T-helper 2 cell treated with Interferon-gamma antibody and Interleukin-4, amounts not matched to agents 5 μg/mL and 100 μg/mL, for 36 hours (primary cell): Measurements from ENCODE around the gene RAB39A.
"Not testable (repeated sequence)": the region's sequence is repeated elsewhere in the genome, so short reads cannot be mapped to it uniquely, and the experiment has no call there.

Experiments used
- DNase-seq: peaks from one replicate; pipeline ENCODE4 v3.0.0; 2021; ENCODE audit warnings: low spot score
- H3K27ac Mint-ChIP-seq: one replicate; pipeline ENCODE4 v1.8.0; 2021; ENCODE audit warnings: mild to moderate bottlenecking, mixed read lengths
- H3K27me3 Mint-ChIP-seq: one replicate; pipeline ENCODE4 v1.8.0; 2021; ENCODE audit warnings: low read depth, mixed read lengths
- H3K36me3 Mint-ChIP-seq: one replicate; pipeline ENCODE4 v1.8.0; 2021; ENCODE audit warnings: low read depth, mixed read lengths
- H3K4me1 Mint-ChIP-seq: one replicate; pipeline ENCODE4 v1.8.0; 2021; ENCODE audit warnings: low read depth, mixed read lengths
- H3K4me3 Mint-ChIP-seq: one replicate; pipeline ENCODE4 v1.8.0; 2022; ENCODE audit warnings: mild to moderate bottlenecking, moderate library complexity, mixed read lengths
- H3K9me3 Mint-ChIP-seq: one replicate; pipeline ENCODE4 v1.8.0; 2021; ENCODE audit warnings: mixed read lengths

The RAB39A gene, protein sequence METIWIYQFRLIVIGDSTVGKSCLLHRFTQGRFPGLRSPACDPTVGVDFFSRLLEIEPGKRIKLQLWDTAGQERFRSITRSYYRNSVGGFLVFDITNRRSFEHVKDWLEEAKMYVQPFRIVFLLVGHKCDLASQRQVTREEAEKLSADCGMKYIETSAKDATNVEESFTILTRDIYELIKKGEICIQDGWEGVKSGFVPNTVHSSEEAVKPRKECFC

DNA sequence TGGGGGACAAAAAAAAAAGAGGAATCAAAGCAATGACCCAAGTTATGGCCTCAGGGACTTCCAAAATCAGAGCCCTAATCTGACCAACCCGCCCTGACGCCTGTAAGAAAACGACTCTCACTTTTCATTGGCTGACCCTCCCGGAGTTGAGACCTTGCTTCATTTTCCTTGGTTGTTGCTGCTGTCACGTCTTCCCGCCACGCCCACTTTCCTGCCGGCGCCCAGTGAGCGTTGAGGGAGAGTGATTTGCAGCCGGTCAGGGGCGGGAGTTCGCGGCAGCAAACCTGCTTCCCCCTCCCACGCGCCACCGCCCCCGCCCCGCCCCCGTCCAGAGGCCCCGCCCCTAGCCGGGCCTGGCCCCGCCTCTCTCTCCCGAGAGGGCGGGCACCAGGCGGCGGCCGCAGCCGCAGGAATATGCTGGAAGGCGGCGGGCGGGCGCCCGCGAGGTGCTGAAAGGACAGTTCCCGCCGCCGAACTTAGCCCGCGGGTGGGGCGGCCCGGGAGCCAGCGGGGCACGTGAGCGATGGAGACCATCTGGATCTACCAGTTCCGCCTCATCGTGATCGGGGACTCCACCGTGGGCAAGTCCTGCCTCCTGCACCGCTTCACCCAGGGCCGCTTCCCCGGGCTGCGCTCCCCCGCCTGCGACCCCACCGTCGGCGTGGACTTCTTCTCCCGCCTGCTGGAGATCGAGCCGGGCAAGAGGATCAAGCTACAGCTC lies at the start of gene RAB39A:
TSS of gene RAB39A (plus strand) at position 403 of the 721 bp plus-strand sequence. CDS start at position 524, 121 bp downstream.
- H3K4me3 Mint-ChIP-seq, result peak within 1 kb of the TSS; percentile 61
- DNase-seq, result peak; percentile 62
- no peak within 1 kb of the TSS for H3K27ac Mint-ChIP-seq
- H3K4me1 Mint-ChIP-seq, result peaks cover 4% of the 10 kb centered on the region
- H3K36me3 Mint-ChIP-seq, result no peaks in the 10 kb centered on the region
- peaks cover 30% of the 10 kb centered on the region for H3K27me3 Mint-ChIP-seq
- H3K9me3 Mint-ChIP-seq, result no peaks in the 10 kb centered on the region

GRCh38 chr11:107881471-107881870 lies 46.8 kb upstream of the RAB39A start:
- H3K36me3 Mint-ChIP-seq, H3K27ac Mint-ChIP-seq, H3K27me3 Mint-ChIP-seq, H3K4me1 Mint-ChIP-seq, H3K9me3 Mint-ChIP-seq, DNase-seq, H3K4me3 Mint-ChIP-seq: not testable (repeated sequence)

- no peaks in the 10 kb centered on the region for H3K4me1 Mint-ChIP-seq
- no peaks in the 10 kb centered on the region for H3K27me3 Mint-ChIP-seq
- no peaks in the 10 kb centered on the region for H3K9me3 Mint-ChIP-seq
- H3K36me3 Mint-ChIP-seq, result no peaks in the 10 kb centered on the region
- H3K4me3 Mint-ChIP-seq, result no peak overlapping the region
- H3K27ac Mint-ChIP-seq, result no peak overlapping the region
- no peak for DNase-seq
Observed at GRCh38 chr11:107882095-107882820, 46.0 kb upstream of the RAB39A start.

GRCh38 chr11:107898270-107898669 lies 30.0 kb upstream of the RAB39A start:
- Mint-ChIP-seq H3K27me3 (peaks cover 7% of the 10 kb centered on the region), H3K27ac (no peak overlapping the region), H3K36me3 (no peaks in the 10 kb centered on the region), H3K9me3 (no peaks in the 10 kb centered on the region), H3K4me3 (no peak overlapping the region), H3K4me1 (no peaks in the 10 kb centered on the region)
- no peak for DNase-seq

- Mint-ChIP-seq H3K27me3 (peaks cover 2% of the 10 kb centered on the region), H3K4me1 (no peaks in the 10 kb centered on the region), H3K36me3 (no peaks in the 10 kb centered on the region), H3K27ac (no peak overlapping the region), H3K9me3 (no peaks in the 10 kb centered on the region), H3K4me3 (no peak overlapping the region)
- no peak for DNase-seq
Observed at GRCh38 chr11:107908211-107908610, 20.0 kb upstream of the RAB39A start.

DNA sequence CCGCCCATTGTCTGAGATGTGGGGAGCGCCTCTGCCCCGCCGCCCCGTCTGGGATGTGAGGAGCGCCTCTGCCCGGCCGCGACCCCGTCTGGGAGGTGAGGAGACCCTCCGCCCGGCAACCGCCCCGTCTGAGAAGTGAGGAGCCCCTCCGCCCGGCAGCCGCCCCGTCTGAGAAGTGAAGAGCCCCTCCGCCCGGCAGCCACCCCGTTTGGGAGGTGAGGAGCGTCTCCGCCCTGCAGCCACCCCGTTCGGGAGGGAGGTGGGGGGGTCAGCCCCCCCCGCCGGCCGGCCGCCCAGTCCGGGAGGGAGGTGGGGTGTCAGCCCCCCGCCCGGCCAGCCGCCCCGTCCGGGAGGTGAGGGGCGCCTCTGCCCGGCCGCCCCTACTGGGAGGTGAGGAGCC lies 15.8 kb upstream of the RAB39A start:
- H3K27me3 Mint-ChIP-seq, DNase-seq, H3K27ac Mint-ChIP-seq, H3K4me3 Mint-ChIP-seq, H3K36me3 Mint-ChIP-seq, H3K4me1 Mint-ChIP-seq, H3K9me3 Mint-ChIP-seq: not testable (repeated sequence)

DNA sequence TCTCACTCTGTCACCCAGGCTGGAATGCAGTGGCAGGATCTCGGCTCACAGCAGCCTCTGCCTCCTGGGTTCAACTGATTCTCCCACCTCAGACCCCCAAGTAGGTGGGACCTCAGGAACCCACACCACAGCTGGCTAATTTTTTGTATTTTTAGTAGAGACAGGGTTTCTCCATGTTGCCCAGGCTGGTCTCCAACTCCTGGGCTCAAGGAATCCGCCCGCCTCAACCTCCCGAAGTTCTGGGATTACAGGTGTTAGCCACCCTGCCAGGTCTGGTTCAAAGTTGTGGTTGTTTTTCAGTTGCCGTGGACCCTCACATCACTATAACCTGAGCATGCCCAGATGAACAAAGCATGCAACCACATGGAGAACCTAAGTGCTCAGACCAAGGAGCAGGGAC lies 13.0 kb upstream of the RAB39A start:
- H3K4me1 Mint-ChIP-seq, result no peaks in the 10 kb centered on the region
- no peaks in the 10 kb centered on the region for H3K9me3 Mint-ChIP-seq
- H3K27me3 Mint-ChIP-seq, result no peaks in the 10 kb centered on the region
- H3K36me3 Mint-ChIP-seq, result no peaks in the 10 kb centered on the region
- H3K4me3 Mint-ChIP-seq, result no peak overlapping the region
- DNase-seq, result no peak
- H3K27ac Mint-ChIP-seq, result no peak overlapping the region

DNA sequence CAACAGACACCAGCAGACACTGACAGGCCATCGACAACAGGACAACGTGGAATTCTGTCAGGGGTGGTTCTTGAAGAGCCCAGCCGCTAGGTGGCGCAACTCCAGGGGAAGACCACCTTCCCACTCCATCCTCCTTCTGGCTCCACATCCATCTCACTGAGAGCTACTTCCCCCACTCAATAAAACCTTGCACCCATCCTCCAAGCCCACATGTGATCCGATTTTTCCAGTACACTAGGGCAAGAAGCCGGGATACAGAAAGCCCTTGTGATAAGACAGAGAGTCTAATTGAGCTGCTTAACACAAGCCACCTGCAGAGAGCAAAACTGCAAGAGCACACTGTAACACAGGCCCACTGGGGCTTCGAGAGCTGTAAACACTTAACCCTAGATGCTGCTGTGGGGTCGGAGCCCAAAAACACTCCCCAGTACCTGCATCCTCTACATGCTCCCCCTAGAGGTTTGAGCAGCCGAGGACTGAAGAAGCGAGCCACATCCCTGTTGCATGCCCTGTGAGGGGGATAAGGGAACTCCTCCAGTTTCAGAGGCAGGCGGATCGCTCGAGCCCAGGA lies 11.5 kb upstream of the RAB39A start:
- H3K4me3 Mint-ChIP-seq, result no peak overlapping the region
- H3K27ac Mint-ChIP-seq, result no peak overlapping the region
- H3K9me3 Mint-ChIP-seq, result no peaks in the 10 kb centered on the region
- no peak for DNase-seq
- no peaks in the 10 kb centered on the region for H3K36me3 Mint-ChIP-seq
- no peaks in the 10 kb centered on the region for H3K27me3 Mint-ChIP-seq
- no peaks in the 10 kb centered on the region for H3K4me1 Mint-ChIP-seq

GRCh38 chr11:107921997-107922396 lies 6.3 kb upstream of the RAB39A start:
- Mint-ChIP-seq H3K27ac (no peak overlapping the region), H3K36me3 (no peaks in the 10 kb centered on the region), H3K27me3 (peaks cover 12% of the 10 kb centered on the region), H3K9me3 (no peaks in the 10 kb centered on the region), H3K4me3 (no peak overlapping the region), H3K4me1 (peaks cover under 1% of the 10 kb centered on the region)
- DNase-seq, result no peak

GRCh38 chr11:107923519-107923918 lies 4.7 kb upstream of the RAB39A start:
- not testable (repeated sequence) for H3K4me1 Mint-ChIP-seq, H3K36me3 Mint-ChIP-seq, H3K27ac Mint-ChIP-seq, H3K4me3 Mint-ChIP-seq, DNase-seq, H3K9me3 Mint-ChIP-seq
- H3K27me3 Mint-ChIP-seq, result peaks cover 16% of the 10 kb centered on the region

DNA sequence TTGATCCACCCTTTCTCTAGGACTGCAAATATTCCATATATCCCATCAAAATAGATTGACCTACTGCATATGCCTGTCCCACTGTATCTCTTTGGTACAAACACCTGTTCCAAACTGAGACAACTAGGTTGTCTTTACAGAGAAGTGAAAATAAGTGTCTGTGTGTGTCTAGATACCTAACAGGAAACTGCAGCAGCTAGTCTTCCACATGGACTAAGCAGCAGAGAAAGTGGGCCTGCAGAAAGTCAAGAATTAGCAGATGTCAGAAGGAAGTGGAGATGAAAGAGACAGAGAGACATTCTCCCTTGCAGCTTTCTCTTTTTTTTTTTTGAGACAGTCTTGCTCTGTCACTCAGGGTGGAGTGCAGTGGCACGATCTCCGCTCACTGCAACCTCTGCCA lies 3.9 kb upstream of the RAB39A start:
- DNase-seq, result no peak
- Mint-ChIP-seq H3K9me3 (no peaks in the 10 kb centered on the region), H3K4me3 (no peak overlapping the region), H3K27me3 (peaks cover 21% of the 10 kb centered on the region), H3K27ac (no peak overlapping the region), H3K36me3 (no peaks in the 10 kb centered on the region), H3K4me1 (peaks cover 4% of the 10 kb centered on the region)

GRCh38 chr11:107927559-107927958 lies 689 bp upstream of the RAB39A start:
- peaks cover 30% of the 10 kb centered on the region for H3K27me3 Mint-ChIP-seq
- H3K4me3 Mint-ChIP-seq, result peak overlapping the region; percentile 58
- no peaks in the 10 kb centered on the region for H3K9me3 Mint-ChIP-seq
- H3K36me3 Mint-ChIP-seq, result no peaks in the 10 kb centered on the region
- peaks cover 4% of the 10 kb centered on the region for H3K4me1 Mint-ChIP-seq
- H3K27ac Mint-ChIP-seq, result no peak overlapping the region
- no peak for DNase-seq

- H3K36me3 Mint-ChIP-seq, result no peaks in the 10 kb centered on the region
- no peaks in the 10 kb centered on the region for H3K9me3 Mint-ChIP-seq
- H3K27me3 Mint-ChIP-seq, result peaks cover 30% of the 10 kb centered on the region
- peaks cover 4% of the 10 kb centered on the region for H3K4me1 Mint-ChIP-seq
- H3K4me3 Mint-ChIP-seq, result peak overlapping the region; percentile 61
- DNase-seq, result no peak
- no peak overlapping the region for H3K27ac Mint-ChIP-seq
Observed at GRCh38 chr11:107928767-107929507, 689 bp downstream of the RAB39A start.
